GM18511 (cell line): ENCODE measurements around the gene TMEM168.
"Not testable (repeated sequence)": the region's sequence is repeated elsewhere in the genome, so short reads cannot be mapped to it uniquely, and the experiment has no call there.

Experiments used
- ATAC-seq: cut with Tn5 transposase; IDR thresholded peaks from one replicate; pipeline ENCODE4 v1.9.1; 2021; ENCODE audit warnings: mild to moderate bottlenecking, moderate library complexity; ENCODE audit not compliant: unreplicated experiment

Gene TMEM168

DNA sequence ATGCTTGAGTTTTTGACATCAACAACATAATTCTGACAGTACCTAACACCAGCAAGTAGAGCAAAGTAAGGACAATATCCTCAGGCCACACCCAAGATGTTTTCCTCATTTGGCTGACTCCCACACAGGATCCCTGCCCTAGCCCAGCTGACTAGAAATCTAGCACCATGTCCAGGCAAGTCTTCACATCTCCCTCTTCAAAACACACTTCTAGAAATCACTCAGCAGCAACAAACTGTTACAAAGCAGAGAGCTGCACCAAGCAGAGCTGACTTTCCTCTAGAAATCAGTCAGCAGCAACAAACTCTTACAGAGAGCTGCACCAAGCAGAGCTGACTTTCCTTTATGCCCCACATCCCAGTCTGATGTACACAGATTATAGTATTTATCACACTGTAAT lies 7.7 kb downstream of the TMEM168 start:
- peak; percentile 98 for ATAC-seq

DNA sequence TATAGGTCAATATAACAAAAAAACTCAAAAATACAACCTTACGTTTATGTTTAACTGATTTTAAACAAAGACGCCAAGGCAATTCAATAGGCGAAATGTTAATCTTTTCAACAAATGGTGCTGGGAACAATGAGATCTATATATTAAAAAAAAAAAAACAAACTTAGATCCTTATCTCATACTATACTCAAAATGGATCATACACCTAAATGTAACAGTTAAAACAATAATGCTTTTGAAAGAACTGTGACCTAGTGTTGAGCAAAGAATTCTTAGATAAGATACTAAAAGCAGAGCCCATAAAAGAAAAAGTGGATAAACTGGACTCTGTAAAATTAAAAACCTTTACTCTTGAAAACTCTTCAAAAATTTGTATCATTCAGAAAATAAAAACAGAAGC lies 8.6 kb downstream of the TMEM168 start:
- no peak for ATAC-seq

GRCh38 chr7:112781110-112781509 lies 9.1 kb downstream of the TMEM168 start:
- no peak for ATAC-seq

- no peak for ATAC-seq
Measured at GRCh38 chr7:112779667-112780066, 10.5 kb downstream of the TMEM168 start.

DNA sequence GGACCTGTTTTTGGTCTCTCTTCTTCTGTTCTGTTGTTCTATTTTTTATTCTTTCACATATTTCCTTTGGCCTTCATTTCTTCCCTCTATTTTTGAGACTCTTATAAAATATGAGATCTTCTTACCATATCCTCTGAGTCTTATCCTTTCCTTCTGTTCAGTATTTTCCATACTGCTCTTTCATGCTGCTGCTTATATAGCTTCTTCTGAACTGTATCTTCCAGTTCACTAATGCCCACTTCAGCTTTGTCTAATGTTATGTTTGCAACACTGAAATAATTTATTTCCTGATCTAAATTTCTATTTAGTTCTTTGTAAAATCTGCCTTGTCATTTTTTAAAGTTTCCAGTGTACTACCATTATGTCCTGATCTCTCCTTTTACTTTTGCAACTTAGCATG lies 12.8 kb downstream of the TMEM168 start:
- ATAC-seq: no peak

GRCh38 chr7:112771166-112771565 lies 19.0 kb downstream of the TMEM168 start:
- no peak for ATAC-seq

DNA sequence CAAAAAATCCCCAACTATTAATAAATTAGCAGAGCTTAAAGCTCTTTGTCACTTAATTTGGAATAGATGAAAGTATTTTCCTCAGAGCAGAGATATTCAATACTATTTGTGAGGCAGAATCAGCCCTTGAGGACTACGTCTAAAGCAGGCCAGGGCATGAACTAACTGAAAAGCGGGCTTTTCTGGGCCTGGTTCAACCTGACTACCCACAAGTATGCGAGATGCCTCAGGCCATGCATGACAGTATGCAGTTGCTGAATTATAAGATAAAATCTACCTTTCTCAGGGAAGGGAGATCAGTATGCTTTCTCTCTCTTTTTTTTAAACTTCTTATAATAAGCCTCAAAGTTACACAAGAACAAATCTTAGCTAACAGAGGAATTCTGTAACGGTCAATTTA lies 20.1 kb downstream of the TMEM168 start:
- ATAC-seq: no peak

DNA sequence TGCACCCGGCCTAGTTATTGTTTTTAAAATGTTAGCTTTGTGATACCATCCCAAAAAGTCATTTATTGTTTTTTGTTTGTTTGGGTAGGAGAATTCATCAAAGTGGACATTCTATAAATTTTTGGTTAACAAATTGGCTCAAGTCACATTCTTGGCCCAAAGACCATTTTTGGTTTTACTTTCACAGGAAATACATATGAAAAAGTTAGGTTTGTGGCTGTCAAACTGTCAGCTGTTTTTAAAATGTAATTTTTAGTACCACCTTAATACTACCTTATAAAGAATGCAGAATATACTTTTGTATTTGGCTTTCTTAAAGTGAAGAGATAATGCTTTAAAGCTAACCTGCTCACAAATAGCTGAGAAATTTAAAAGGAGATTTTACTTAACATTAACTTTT lies 25.1 kb downstream of the TMEM168 start:
- ATAC-seq: peak; percentile 60

DNA sequence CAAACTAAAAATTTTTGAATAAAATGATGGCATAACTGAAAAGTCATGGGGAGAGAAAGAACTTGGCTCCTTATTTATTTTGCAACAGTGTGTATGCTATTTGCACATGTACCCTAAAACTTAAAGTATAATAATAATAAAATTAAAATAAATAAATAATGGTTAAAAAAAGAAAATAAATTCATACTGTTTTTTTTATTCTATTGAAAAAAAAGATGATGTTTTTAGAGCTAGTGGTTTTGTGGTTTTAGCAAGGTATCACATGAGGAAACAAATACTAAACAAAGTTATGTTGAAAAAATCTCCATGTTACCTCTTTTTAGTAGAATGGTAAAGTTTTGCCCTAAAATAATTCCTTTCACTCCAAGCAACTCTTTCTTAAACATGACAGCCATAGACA lies 26.2 kb downstream of the TMEM168 start:
- no peak for ATAC-seq

GRCh38 chr7:112763298-112763697 lies 26.9 kb downstream of the TMEM168 start:
- ATAC-seq: no peak

GRCh38 chr7:112759905-112760304 lies 30.3 kb downstream of the TMEM168 start:
- ATAC-seq: no peak

DNA sequence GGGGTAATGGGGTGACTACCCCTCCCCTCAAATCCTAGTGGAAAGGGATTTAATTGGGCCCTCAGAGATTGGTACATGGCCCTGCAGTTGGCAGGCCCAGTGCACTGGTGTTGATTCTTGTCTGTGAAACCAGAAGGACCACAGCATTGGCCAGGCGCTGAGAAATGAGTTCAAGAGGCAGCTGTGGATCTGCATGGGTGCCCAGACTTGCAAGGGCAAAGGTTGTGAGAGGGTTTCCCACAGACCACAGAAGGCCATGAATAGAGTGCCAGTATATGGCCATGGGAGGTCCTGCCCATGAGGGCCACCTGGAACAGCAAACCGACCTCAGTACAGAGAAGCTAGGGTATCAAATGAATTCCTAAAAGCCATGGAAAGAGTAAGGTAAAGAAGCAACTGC lies 32.9 kb downstream of the TMEM168 start:
- peak; percentile 72 for ATAC-seq

- no peak for ATAC-seq
Measured at GRCh38 chr7:112753298-112753697, 36.9 kb downstream of the TMEM168 start.

- no peak for ATAC-seq
Measured at GRCh38 chr7:112752576-112752975, 37.6 kb downstream of the TMEM168 start.

- ATAC-seq: no peak
Measured at GRCh38 chr7:112749775-112750174, 40.4 kb downstream of the TMEM168 start.

DNA sequence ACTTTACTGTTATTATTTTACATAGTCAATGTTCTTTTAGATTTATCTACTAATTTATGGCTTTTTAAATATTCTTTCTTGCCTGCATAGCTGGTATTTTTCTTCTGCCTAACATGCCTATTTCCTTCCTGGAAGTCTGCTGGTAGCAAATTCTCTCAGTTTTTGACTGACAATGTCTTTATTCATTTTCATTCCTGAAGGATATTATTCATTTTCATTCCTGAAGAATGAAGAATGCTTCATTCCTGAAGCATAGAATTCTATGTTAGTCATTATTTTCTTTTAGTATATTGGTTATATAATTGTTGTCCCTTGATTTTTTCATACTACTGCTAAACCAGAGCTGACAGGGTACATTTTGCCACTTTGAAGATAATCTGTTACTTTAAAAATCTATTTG lies 41.8 kb downstream of the TMEM168 start:
- no peak for ATAC-seq

DNA sequence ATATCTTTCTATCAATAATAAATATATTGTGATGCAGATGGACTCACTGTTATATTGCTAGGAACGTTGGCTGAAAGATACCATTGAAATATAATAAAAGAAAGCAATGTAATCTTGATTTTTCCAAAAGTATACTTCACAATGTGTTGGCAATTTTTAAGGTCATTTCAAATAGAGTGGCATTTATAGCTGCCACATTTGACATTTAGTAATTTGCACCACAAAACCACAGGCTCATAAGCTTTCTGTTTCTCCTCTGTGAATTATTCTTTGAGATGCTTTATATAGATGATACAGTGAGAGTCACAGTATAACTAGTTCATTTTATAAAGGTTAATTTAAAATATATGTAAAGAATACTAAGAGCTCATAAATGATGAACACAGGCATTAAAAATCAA lies 44.6 kb downstream of the TMEM168 start:
- no peak for ATAC-seq

- ATAC-seq: no peak
Measured at GRCh38 chr7:112744818-112745217, 45.4 kb downstream of the TMEM168 start.

- ATAC-seq: no peak
Measured at GRCh38 chr7:112743811-112744210, 46.4 kb downstream of the TMEM168 start.

DNA sequence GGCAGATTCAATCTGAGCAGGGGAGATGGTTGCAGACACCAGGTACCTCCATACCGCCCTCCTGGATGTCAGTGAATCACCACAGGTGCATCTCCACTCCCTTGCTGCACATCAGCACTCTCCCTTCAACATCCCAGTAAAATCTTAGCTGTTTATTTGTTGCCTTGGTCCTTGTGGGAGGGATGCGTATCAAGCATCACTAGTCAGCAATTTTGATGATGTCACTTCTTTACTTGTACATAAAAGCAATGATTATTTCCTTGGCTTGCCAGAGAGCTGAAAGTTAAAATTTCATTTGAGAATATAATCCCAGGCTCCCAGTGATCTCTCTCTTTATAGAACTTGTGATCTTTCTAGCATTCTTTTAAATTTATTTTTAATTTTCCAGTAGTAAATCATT lies 49.5 kb downstream of the TMEM168 start:
- ATAC-seq: no peak

- no peak for ATAC-seq
Measured at GRCh38 chr7:112739436-112740180, 50.6 kb downstream of the TMEM168 start.

- ATAC-seq: no peak
Measured at GRCh38 chr7:112735261-112735660, 54.9 kb downstream of the TMEM168 start.

GRCh38 chr7:112731324-112731723 lies 58.9 kb downstream of the TMEM168 start:
- not testable (repeated sequence) for ATAC-seq
